ENCODE results near the gene TNS3.

DNA sequence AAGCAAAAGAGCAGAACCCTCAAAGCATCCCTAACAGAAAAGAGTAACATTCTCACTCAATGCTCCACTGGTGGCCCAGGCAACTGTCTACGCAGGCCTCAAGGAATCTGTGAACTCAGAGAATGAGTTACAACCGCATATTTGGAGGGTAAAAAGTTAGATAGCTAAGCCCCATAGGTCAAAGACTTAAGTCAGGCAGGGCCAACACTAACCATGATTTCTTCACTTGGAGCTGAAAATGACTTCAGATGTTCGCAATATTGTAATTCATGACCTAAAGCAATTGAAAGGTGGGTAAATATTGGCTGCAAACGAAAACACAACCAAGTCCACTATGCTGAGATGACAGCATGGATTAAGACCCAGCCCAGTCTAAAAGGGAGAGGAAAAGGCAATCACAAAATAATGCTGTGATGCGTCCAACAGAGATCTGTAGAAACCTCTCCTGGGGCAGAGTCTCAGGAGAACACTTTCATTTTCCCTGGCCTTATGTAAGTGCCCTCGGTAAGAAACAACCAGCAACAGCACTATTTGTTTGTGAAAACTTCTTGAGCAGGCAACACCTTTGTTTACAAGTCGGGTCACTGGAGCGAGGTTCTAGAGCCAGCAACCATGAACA, 176.5 kb downstream of the TNS3 start:
- TF ChIP-seq, protein P1, sequence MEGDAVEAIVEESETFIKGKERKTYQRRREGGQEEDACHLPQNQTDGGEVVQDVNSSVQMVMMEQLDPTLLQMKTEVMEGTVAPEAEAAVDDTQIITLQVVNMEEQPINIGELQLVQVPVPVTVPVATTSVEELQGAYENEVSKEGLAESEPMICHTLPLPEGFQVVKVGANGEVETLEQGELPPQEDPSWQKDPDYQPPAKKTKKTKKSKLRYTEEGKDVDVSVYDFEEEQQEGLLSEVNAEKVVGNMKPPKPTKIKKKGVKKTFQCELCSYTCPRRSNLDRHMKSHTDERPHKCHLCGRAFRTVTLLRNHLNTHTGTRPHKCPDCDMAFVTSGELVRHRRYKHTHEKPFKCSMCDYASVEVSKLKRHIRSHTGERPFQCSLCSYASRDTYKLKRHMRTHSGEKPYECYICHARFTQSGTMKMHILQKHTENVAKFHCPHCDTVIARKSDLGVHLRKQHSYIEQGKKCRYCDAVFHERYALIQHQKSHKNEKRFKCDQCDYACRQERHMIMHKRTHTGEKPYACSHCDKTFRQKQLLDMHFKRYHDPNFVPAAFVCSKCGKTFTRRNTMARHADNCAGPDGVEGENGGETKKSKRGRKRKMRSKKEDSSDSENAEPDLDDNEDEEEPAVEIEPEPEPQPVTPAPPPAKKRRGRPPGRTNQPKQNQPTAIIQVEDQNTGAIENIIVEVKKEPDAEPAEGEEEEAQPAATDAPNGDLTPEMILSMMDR (IDR thresholded peaks at IDR 0.05; ENCODE audit: insufficient read depth, low read depth, low read length), result no peak
- no peak for TF ChIP-seq EZH2 (IDR thresholded peaks at IDR 0.05; ENCODE audit: insufficient read depth, low read length)
